KMS-11 (cell line): ENCODE measurements around the gene RGSL1.

Experiments used
- H2AFZ ChIP-seq: fragments of 200-600 bp; sonication (generic); 2 replicates; pipeline ENCODE4 v1.6.1; 2016; ENCODE audit warnings: antibody characterized with exemption, mixed run types, low read depth
- H3K27ac ChIP-seq: fragments of 200-600 bp; sonication (generic); 2 replicates; pipeline ENCODE4 v1.6.1; 2016; ENCODE audit warnings: mild to moderate bottlenecking, mixed run types
- H3K27me3 ChIP-seq: fragments of 200-600 bp; sonication (generic); 2 replicates; pipeline ENCODE4 v1.6.1; 2017; ENCODE audit warnings: mild to moderate bottlenecking, low read depth, mixed run types, moderate library complexity; ENCODE audit not compliant: insufficient read depth
- H3K36me3 ChIP-seq: fragments of 200-600 bp; sonication (generic); 2 replicates; pipeline ENCODE4 v1.6.1; 2017; ENCODE audit warnings: mild to moderate bottlenecking, mixed run types; ENCODE audit not compliant: insufficient read depth
- H3K4me1 ChIP-seq: fragments of 200-600 bp; sonication (generic); 2 replicates; pipeline ENCODE4 v1.6.1; 2016; ENCODE audit warnings: mild to moderate bottlenecking, low read depth, mixed run types; ENCODE audit not compliant: poor library complexity, severe bottlenecking
- H3K4me2 ChIP-seq: fragments of 200-600 bp; sonication (generic); 2 replicates; pipeline ENCODE4 v1.7.0; 2016; ENCODE audit warnings: mild to moderate bottlenecking, mixed run types
- H3K4me3 ChIP-seq: fragments of 200-600 bp; sonication (generic); IDR thresholded peaks from 2 replicates; pipeline ENCODE4 v1.6.1; 2017; ENCODE audit warnings: low read depth, low read length, mixed read lengths; ENCODE audit not compliant: insufficient read depth
- H3K79me2 ChIP-seq: fragments of 200-600 bp; sonication (generic); 2 replicates; pipeline ENCODE4 v1.6.1; 2016; ENCODE audit warnings: low read depth, mixed run types; ENCODE audit not compliant: insufficient read depth
- H3K9ac ChIP-seq: fragments of 200-600 bp; sonication (generic); 2 replicates; pipeline ENCODE4 v1.6.1; 2016; ENCODE audit warnings: mild to moderate bottlenecking, mixed run types
- H4K20me1 ChIP-seq: fragments of 200-600 bp; sonication (generic); 2 replicates; pipeline ENCODE4 v1.6.1; 2016; ENCODE audit warnings: mild to moderate bottlenecking, mixed run types; ENCODE audit not compliant: insufficient read depth
- TF ChIP-seq, protein P1 (sequence below): fragments of 200-600 bp; sonication (generic); conservative IDR thresholded peaks from 2 replicates; pipeline ENCODE4 v1.6.1; 2017; ENCODE audit warnings: low read depth, mild to moderate bottlenecking, antibody characterized with exemption, low read length, moderate library complexity, mixed read lengths

The RGSL1 gene

DNA sequence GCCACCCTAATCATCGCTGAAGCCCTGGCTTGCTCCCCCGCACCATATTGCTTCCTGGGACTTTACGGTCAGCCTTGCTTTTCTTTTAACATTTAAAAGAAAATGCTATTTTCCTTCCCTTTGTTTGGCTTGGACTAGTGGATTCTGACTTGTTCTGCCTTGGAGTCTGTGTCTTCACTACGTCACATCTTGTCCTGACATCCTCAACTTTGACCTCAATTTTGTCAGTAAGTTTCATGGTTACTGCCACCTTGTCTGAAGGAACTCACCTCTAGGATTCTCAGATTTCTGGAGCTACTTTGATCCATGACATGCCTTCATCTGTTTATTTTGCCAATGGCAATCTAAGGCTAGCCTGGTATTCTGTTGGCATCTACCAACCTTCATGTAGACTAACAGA lies 134.8 kb downstream of the RGSL1 start:
- Histone ChIP-seq H3K27me3 (no peaks in the 10 kb centered on the region), H3K36me3 (no peaks in the 10 kb centered on the region; the same call in 1 of the 2 replicates), H3K4me3 (no peak overlapping the region), H3K9ac (no peak overlapping the region), H3K27ac (no peak overlapping the region), H3K4me2 (no peak overlapping the region), H3K79me2 (no peaks in the 10 kb centered on the region), H2AFZ (no peak overlapping the region), H3K4me1 (peaks cover 18% of the 10 kb centered on the region), H4K20me1 (no peaks in the 10 kb centered on the region)
- TF ChIP-seq, protein P1, sequence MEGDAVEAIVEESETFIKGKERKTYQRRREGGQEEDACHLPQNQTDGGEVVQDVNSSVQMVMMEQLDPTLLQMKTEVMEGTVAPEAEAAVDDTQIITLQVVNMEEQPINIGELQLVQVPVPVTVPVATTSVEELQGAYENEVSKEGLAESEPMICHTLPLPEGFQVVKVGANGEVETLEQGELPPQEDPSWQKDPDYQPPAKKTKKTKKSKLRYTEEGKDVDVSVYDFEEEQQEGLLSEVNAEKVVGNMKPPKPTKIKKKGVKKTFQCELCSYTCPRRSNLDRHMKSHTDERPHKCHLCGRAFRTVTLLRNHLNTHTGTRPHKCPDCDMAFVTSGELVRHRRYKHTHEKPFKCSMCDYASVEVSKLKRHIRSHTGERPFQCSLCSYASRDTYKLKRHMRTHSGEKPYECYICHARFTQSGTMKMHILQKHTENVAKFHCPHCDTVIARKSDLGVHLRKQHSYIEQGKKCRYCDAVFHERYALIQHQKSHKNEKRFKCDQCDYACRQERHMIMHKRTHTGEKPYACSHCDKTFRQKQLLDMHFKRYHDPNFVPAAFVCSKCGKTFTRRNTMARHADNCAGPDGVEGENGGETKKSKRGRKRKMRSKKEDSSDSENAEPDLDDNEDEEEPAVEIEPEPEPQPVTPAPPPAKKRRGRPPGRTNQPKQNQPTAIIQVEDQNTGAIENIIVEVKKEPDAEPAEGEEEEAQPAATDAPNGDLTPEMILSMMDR: no peak

DNA sequence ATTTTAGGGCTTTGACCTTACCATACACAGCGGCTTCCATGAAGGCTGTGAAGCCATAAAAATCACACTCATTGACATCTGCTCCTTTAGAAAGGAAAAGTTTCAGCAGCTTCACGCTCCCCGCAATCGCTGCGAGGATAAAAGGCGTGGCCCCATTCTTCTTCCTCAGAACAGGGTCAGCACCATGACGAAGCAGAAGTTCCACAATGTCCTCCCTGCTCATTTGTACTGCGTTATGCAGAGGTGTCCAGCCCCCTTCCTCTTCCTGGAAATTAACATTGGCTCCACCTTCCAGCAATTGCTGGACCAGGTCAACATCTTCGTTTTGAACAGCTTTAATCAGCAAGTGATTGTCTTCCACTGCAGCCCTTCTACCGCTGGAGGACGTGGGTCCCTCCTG lies 136.4 kb downstream of the RGSL1 start:
- Histone ChIP-seq H3K4me1 (peaks cover 18% of the 10 kb centered on the region), H3K27me3 (no peaks in the 10 kb centered on the region), H3K79me2 (no peaks in the 10 kb centered on the region), H3K36me3 (no peaks in the 10 kb centered on the region; the same call in 1 of the 2 replicates), H2AFZ (no peak overlapping the region), H3K9ac (no peak overlapping the region), H3K27ac (no peak overlapping the region), H3K4me3 (no peak overlapping the region), H3K4me2 (no peak overlapping the region), H4K20me1 (no peaks in the 10 kb centered on the region)
- TF ChIP-seq, protein P1: no peak

DNA sequence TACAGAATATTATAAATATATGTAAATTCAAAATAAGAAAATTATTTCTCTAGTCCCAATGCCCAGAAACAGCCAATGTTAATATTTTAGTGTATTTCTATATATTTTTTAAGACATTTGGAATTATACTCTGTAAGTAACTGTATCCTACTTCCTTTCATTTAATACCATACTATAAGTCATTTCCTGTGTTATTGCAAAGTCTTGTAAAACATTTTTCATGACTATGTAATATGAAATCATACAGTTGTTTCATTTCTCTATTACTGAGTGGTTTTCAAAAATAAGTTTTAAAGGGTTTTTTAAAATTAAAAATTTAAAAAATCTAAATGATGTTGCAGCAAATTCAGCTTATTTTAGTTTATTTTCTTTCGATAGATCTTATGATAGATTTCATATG lies 137.1 kb downstream of the RGSL1 start:
- H3K4me1 ChIP-seq: peaks cover 18% of the 10 kb centered on the region
- no peaks in the 10 kb centered on the region for H3K79me2 ChIP-seq
- H3K36me3 ChIP-seq: no peaks in the 10 kb centered on the region; the same call in 1 of the 2 replicates
- no peak overlapping the region for H3K4me3 ChIP-seq
- no peak overlapping the region for H3K27ac ChIP-seq
- H3K27me3 ChIP-seq: no peaks in the 10 kb centered on the region
- no peak overlapping the region for H2AFZ ChIP-seq
- TF ChIP-seq, protein P1: no peak
- H4K20me1 ChIP-seq: no peaks in the 10 kb centered on the region
- no peak overlapping the region for H3K4me2 ChIP-seq
- H3K9ac ChIP-seq: no peak overlapping the region

DNA sequence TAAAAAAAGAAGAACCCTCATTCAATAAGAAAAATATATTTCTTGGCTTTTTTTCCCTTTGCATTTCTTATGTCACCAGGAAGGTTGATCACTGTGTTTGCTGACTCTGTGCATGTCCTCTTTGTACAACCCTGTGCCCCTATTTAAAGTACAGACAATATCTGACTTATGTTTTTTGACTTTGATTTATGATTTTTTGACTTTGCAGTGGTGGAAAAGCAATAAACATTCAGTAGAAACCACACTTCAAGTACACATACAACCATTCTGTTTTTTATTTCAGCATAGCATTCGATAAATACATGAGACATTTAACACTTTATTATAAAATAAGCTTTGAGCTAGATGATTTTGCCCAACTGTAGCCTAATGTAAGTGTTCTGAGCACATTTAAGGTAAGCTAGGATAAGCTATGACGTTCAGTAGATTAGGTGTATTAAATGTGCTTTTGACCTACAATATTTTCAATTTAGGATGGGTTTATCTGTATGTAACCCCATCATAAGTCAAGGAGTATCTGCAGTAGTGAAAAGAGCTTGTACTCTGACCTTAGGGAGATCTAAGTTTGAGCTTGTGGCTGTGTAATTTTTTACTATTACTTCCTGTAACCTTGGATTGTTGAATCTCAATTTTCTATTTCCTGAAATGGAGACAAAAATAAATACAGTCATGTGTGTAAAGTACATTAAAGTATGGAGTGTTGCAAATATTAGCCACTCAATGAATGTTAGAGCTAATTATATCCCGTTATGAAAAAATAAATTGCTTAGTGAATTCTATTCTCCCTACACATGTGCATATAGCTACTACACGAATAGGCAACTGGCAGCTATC lies 137.9 kb downstream of the RGSL1 start:
- H4K20me1 ChIP-seq: no peaks in the 10 kb centered on the region
- H3K4me2 ChIP-seq: peak overlapping the region; percentile 79
- H3K27me3 ChIP-seq: no peaks in the 10 kb centered on the region
- TF ChIP-seq, protein P1: no peak
- peak overlapping the region; percentile 88; the same call in 1 of the 2 replicates for H3K9ac ChIP-seq
- no peaks in the 10 kb centered on the region for H3K79me2 ChIP-seq
- H3K36me3 ChIP-seq: no peaks in the 10 kb centered on the region; the same call in 1 of the 2 replicates
- H3K27ac ChIP-seq: peak overlapping the region; percentile 79
- H3K4me3 ChIP-seq: peak overlapping the region; percentile 99
- H2AFZ ChIP-seq: peak overlapping the region; percentile 95
- H3K4me1 ChIP-seq: peaks cover 18% of the 10 kb centered on the region
